Measurements from ENCODE around the gene TCF4.

The TCF4 gene

GRCh38 chr18:55443776-55444175, 144.2 kb downstream of the TCF4 start:
- no peak overlapping the region for H3K9ac ChIP-seq (ENCODE audit: low read depth, low read length)
- no peak overlapping the region for H3K4me3 ChIP-seq (ENCODE audit: low read depth, low read length)
- no peaks in the 10 kb centered on the region for H3K27me3 ChIP-seq (ENCODE audit: control insufficient read depth, insufficient read depth, low read length)
- no peaks in the 10 kb centered on the region for H3K9me3 ChIP-seq (ENCODE audit: control insufficient read depth, insufficient read depth, low read length)
- no peaks in the 10 kb centered on the region for H3K36me3 ChIP-seq (ENCODE audit: control insufficient read depth, insufficient read depth, low read length)
- peaks cover 19% of the 10 kb centered on the region for H3K4me1 ChIP-seq (ENCODE audit: control insufficient read depth, insufficient read depth, low read length)

- peaks cover 23% of the 10 kb centered on the region for H3K4me1 ChIP-seq (ENCODE audit: control insufficient read depth, insufficient read depth, low read length)
- H3K9ac ChIP-seq (ENCODE audit: low read depth, low read length), result no peak overlapping the region
- H3K27me3 ChIP-seq (ENCODE audit: control insufficient read depth, insufficient read depth, low read length), result no peaks in the 10 kb centered on the region
- no peak overlapping the region for H3K4me3 ChIP-seq (ENCODE audit: low read depth, low read length)
- H3K36me3 ChIP-seq (ENCODE audit: control insufficient read depth, insufficient read depth, low read length), result no peaks in the 10 kb centered on the region
- no peaks in the 10 kb centered on the region for H3K9me3 ChIP-seq (ENCODE audit: control insufficient read depth, insufficient read depth, low read length)
These were observed 145.4 kb downstream of the TCF4 start for GRCh38 chr18:55442561-55442960.

GRCh38 chr18:55440988-55441387, 147.0 kb downstream of the TCF4 start:
- H3K9me3 ChIP-seq (ENCODE audit: control insufficient read depth, insufficient read depth, low read length), result no peaks in the 10 kb centered on the region
- H3K4me1 ChIP-seq (ENCODE audit: control insufficient read depth, insufficient read depth, low read length), result peaks cover 23% of the 10 kb centered on the region
- no peak overlapping the region for H3K4me3 ChIP-seq (ENCODE audit: low read depth, low read length)
- H3K36me3 ChIP-seq (ENCODE audit: control insufficient read depth, insufficient read depth, low read length), result no peaks in the 10 kb centered on the region
- no peaks in the 10 kb centered on the region for H3K27me3 ChIP-seq (ENCODE audit: control insufficient read depth, insufficient read depth, low read length)
- no peak overlapping the region for H3K9ac ChIP-seq (ENCODE audit: low read depth, low read length)

GRCh38 chr18:55439056-55439455, 148.9 kb downstream of the TCF4 start:
- Histone ChIP-seq H3K9me3 (ENCODE audit: control insufficient read depth, insufficient read depth, low read length) (no peaks in the 10 kb centered on the region), H3K4me1 (ENCODE audit: control insufficient read depth, insufficient read depth, low read length) (peaks cover 23% of the 10 kb centered on the region), H3K4me3 (ENCODE audit: low read depth, low read length) (peak overlapping the region; percentile 0), H3K9ac (ENCODE audit: low read depth, low read length) (peak overlapping the region; percentile 55), H3K27me3 (ENCODE audit: control insufficient read depth, insufficient read depth, low read length) (no peaks in the 10 kb centered on the region), H3K36me3 (ENCODE audit: control insufficient read depth, insufficient read depth, low read length) (no peaks in the 10 kb centered on the region)

GRCh38 chr18:55435592-55435991, 152.4 kb downstream of the TCF4 start:
- Histone ChIP-seq H3K36me3 (ENCODE audit: control insufficient read depth, insufficient read depth, low read length) (no peaks in the 10 kb centered on the region), H3K9me3 (ENCODE audit: control insufficient read depth, insufficient read depth, low read length) (no peaks in the 10 kb centered on the region), H3K9ac (ENCODE audit: low read depth, low read length) (no peak overlapping the region), H3K27me3 (ENCODE audit: control insufficient read depth, insufficient read depth, low read length) (no peaks in the 10 kb centered on the region), H3K4me1 (ENCODE audit: control insufficient read depth, insufficient read depth, low read length) (peaks cover 14% of the 10 kb centered on the region), H3K4me3 (ENCODE audit: low read depth, low read length) (no peak overlapping the region)

- H3K36me3 ChIP-seq (ENCODE audit: control insufficient read depth, insufficient read depth, low read length), result no peaks in the 10 kb centered on the region
- H3K4me3 ChIP-seq (ENCODE audit: low read depth, low read length), result no peak overlapping the region
- no peaks in the 10 kb centered on the region for H3K9me3 ChIP-seq (ENCODE audit: control insufficient read depth, insufficient read depth, low read length)
- H3K4me1 ChIP-seq (ENCODE audit: control insufficient read depth, insufficient read depth, low read length), result peaks cover 3% of the 10 kb centered on the region
- no peaks in the 10 kb centered on the region for H3K27me3 ChIP-seq (ENCODE audit: control insufficient read depth, insufficient read depth, low read length)
- no peak overlapping the region for H3K9ac ChIP-seq (ENCODE audit: low read depth, low read length)
These were observed 154.3 kb downstream of the TCF4 start for GRCh38 chr18:55433648-55434047.

GRCh38 chr18:55433140-55433539, 154.9 kb downstream of the TCF4 start:
- H3K4me3 ChIP-seq (ENCODE audit: low read depth, low read length), result no peak overlapping the region
- no peaks in the 10 kb centered on the region for H3K9me3 ChIP-seq (ENCODE audit: control insufficient read depth, insufficient read depth, low read length)
- no peak overlapping the region for H3K9ac ChIP-seq (ENCODE audit: low read depth, low read length)
- no peaks in the 10 kb centered on the region for H3K27me3 ChIP-seq (ENCODE audit: control insufficient read depth, insufficient read depth, low read length)
- no peaks in the 10 kb centered on the region for H3K36me3 ChIP-seq (ENCODE audit: control insufficient read depth, insufficient read depth, low read length)
- H3K4me1 ChIP-seq (ENCODE audit: control insufficient read depth, insufficient read depth, low read length), result no peaks in the 10 kb centered on the region

GRCh38 chr18:55432307-55433040, 155.5 kb downstream of the TCF4 start:
- Histone ChIP-seq H3K9ac (ENCODE audit: low read depth, low read length) (no peak overlapping the region), H3K9me3 (ENCODE audit: control insufficient read depth, insufficient read depth, low read length) (no peaks in the 10 kb centered on the region), H3K4me3 (ENCODE audit: low read depth, low read length) (no peak overlapping the region), H3K36me3 (ENCODE audit: control insufficient read depth, insufficient read depth, low read length) (no peaks in the 10 kb centered on the region), H3K4me1 (ENCODE audit: control insufficient read depth, insufficient read depth, low read length) (no peaks in the 10 kb centered on the region), H3K27me3 (ENCODE audit: control insufficient read depth, insufficient read depth, low read length) (no peaks in the 10 kb centered on the region)

GRCh38 chr18:55430026-55430425, 158.0 kb downstream of the TCF4 start:
- Histone ChIP-seq H3K36me3 (ENCODE audit: control insufficient read depth, insufficient read depth, low read length) (no peaks in the 10 kb centered on the region), H3K4me3 (ENCODE audit: low read depth, low read length) (no peak overlapping the region), H3K9me3 (ENCODE audit: control insufficient read depth, insufficient read depth, low read length) (no peaks in the 10 kb centered on the region), H3K4me1 (ENCODE audit: control insufficient read depth, insufficient read depth, low read length) (no peaks in the 10 kb centered on the region), H3K9ac (ENCODE audit: low read depth, low read length) (no peak overlapping the region), H3K27me3 (ENCODE audit: control insufficient read depth, insufficient read depth, low read length) (no peaks in the 10 kb centered on the region)

- H3K4me3 ChIP-seq (ENCODE audit: low read depth, low read length), result no peak overlapping the region
- peaks cover 7% of the 10 kb centered on the region for H3K4me1 ChIP-seq (ENCODE audit: control insufficient read depth, insufficient read depth, low read length)
- no peaks in the 10 kb centered on the region for H3K9me3 ChIP-seq (ENCODE audit: control insufficient read depth, insufficient read depth, low read length)
- no peak overlapping the region for H3K9ac ChIP-seq (ENCODE audit: low read depth, low read length)
- H3K27me3 ChIP-seq (ENCODE audit: control insufficient read depth, insufficient read depth, low read length), result no peaks in the 10 kb centered on the region
- H3K36me3 ChIP-seq (ENCODE audit: control insufficient read depth, insufficient read depth, low read length), result no peaks in the 10 kb centered on the region
These were observed 160.0 kb downstream of the TCF4 start for GRCh38 chr18:55427951-55428350.

GRCh38 chr18:55425698-55426097, 162.3 kb downstream of the TCF4 start:
- Histone ChIP-seq H3K4me1 (ENCODE audit: control insufficient read depth, insufficient read depth, low read length) (peaks cover 17% of the 10 kb centered on the region), H3K27me3 (ENCODE audit: control insufficient read depth, insufficient read depth, low read length) (no peaks in the 10 kb centered on the region), H3K9me3 (ENCODE audit: control insufficient read depth, insufficient read depth, low read length) (no peaks in the 10 kb centered on the region), H3K36me3 (ENCODE audit: control insufficient read depth, insufficient read depth, low read length) (no peaks in the 10 kb centered on the region), H3K4me3 (ENCODE audit: low read depth, low read length) (no peak overlapping the region), H3K9ac (ENCODE audit: low read depth, low read length) (no peak overlapping the region)

- Histone ChIP-seq H3K9me3 (ENCODE audit: control insufficient read depth, insufficient read depth, low read length) (no peaks in the 10 kb centered on the region), H3K9ac (ENCODE audit: low read depth, low read length) (no peak overlapping the region), H3K4me1 (ENCODE audit: control insufficient read depth, insufficient read depth, low read length) (peaks cover 32% of the 10 kb centered on the region), H3K4me3 (ENCODE audit: low read depth, low read length) (no peak overlapping the region), H3K36me3 (ENCODE audit: control insufficient read depth, insufficient read depth, low read length) (no peaks in the 10 kb centered on the region), H3K27me3 (ENCODE audit: control insufficient read depth, insufficient read depth, low read length) (no peaks in the 10 kb centered on the region)
These were observed 165.4 kb downstream of the TCF4 start for GRCh38 chr18:55422456-55423180.

Measured in iPS-15b (cell line).